OCI-LY7 (cell line): ENCODE results near the gene GSK3B.

Source experiments
- CTCF ChIP-seq: fragments of 200-600 bp; sonication (generic); conservative IDR thresholded peaks from 2 replicates; pipeline ENCODE4 v1.5.1; 2014; ENCODE audit warnings: mild to moderate bottlenecking, antibody characterized with exemption, low read length, moderate library complexity, mixed read lengths
- EZH2phosphoT487 ChIP-seq: fragments of 200-600 bp; sonication (generic); IDR thresholded peaks from 2 replicates; pipeline ENCODE4 v1.6.1; 2018; ENCODE audit warnings: low read depth, borderline replicate concordance, mild to moderate bottlenecking, mixed run types, antibody characterized with exemption, low read length, moderate library complexity, mixed read lengths

- TF ChIP-seq CTCF (no peak), EZH2phosphoT487 (no peak)
Measured at GRCh38 chr3:119871571-119871970, 222.7 kb downstream of the GSK3B start.
